ENCODE results near the gene PLCB1. TPM values are rescaled to one million over a fixed set of nuclear protein-coding genes. Genes with fewer than 3 reads are reported as not detected.

PLCB1 gene
- total RNA-seq, 1 donor from 2014 or later, result 10.8 TPM

- TF ChIP-seq CTCF (IDR thresholded peaks at IDR 0.05), result no peak
- Mint-ChIP-seq H3K9me3 (ENCODE audit: low read depth) (no peaks in the 10 kb centered on the region), H3K36me3 (ENCODE audit: low read depth) (no peaks in the 10 kb centered on the region), H3K4me3 (ENCODE audit: unreplicated experiment) (no peak overlapping the region), H3K27me3 (ENCODE audit: low read depth) (no peaks in the 10 kb centered on the region), H3K4me1 (ENCODE audit: low read depth) (peaks cover 31% of the 10 kb centered on the region), H3K27ac (ENCODE audit: unreplicated experiment) (no peak overlapping the region)
- no peak for DNase-seq (ENCODE audit: low spot score)
Observed at GRCh38 chr20:8862092-8862491, 730.0 kb downstream of the PLCB1 start.

GRCh38 chr20:8865636-8866035, 733.6 kb downstream of the PLCB1 start:
- DNase-seq (ENCODE audit: low spot score), result no peak
- Mint-ChIP-seq H3K27me3 (ENCODE audit: low read depth) (no peaks in the 10 kb centered on the region), H3K36me3 (ENCODE audit: low read depth) (no peaks in the 10 kb centered on the region), H3K27ac (ENCODE audit: unreplicated experiment) (no peak overlapping the region), H3K9me3 (ENCODE audit: low read depth) (no peaks in the 10 kb centered on the region), H3K4me3 (ENCODE audit: unreplicated experiment) (no peak overlapping the region), H3K4me1 (ENCODE audit: low read depth) (peaks cover 4% of the 10 kb centered on the region)
- TF ChIP-seq CTCF (IDR thresholded peaks at IDR 0.05), result no peak

- DNase-seq (ENCODE audit: low spot score), result no peak
- Mint-ChIP-seq H3K27ac (ENCODE audit: unreplicated experiment) (no peak overlapping the region), H3K27me3 (ENCODE audit: low read depth) (no peaks in the 10 kb centered on the region), H3K36me3 (ENCODE audit: low read depth) (no peaks in the 10 kb centered on the region), H3K9me3 (ENCODE audit: low read depth) (no peaks in the 10 kb centered on the region), H3K4me1 (ENCODE audit: low read depth) (peaks cover 2% of the 10 kb centered on the region), H3K4me3 (ENCODE audit: unreplicated experiment) (no peak overlapping the region)
- TF ChIP-seq CTCF (IDR thresholded peaks at IDR 0.05), result no peak
Observed at GRCh38 chr20:8867038-8867740, 735.1 kb downstream of the PLCB1 start.

- TF ChIP-seq CTCF (IDR thresholded peaks at IDR 0.05), result no peak
- DNase-seq (ENCODE audit: low spot score), result no peak
- Mint-ChIP-seq H3K27me3 (ENCODE audit: low read depth) (no peaks in the 10 kb centered on the region), H3K4me1 (ENCODE audit: low read depth) (peaks cover 4% of the 10 kb centered on the region), H3K9me3 (ENCODE audit: low read depth) (no peaks in the 10 kb centered on the region), H3K36me3 (ENCODE audit: low read depth) (no peaks in the 10 kb centered on the region), H3K4me3 (ENCODE audit: unreplicated experiment) (no peak overlapping the region), H3K27ac (ENCODE audit: unreplicated experiment) (no peak overlapping the region)
Observed at GRCh38 chr20:8870652-8871051, 738.6 kb downstream of the PLCB1 start.

- Mint-ChIP-seq H3K9me3 (ENCODE audit: low read depth) (no peaks in the 10 kb centered on the region), H3K27ac (ENCODE audit: unreplicated experiment) (no peak overlapping the region), H3K4me1 (ENCODE audit: low read depth) (peaks cover 6% of the 10 kb centered on the region), H3K36me3 (ENCODE audit: low read depth) (no peaks in the 10 kb centered on the region), H3K4me3 (ENCODE audit: unreplicated experiment) (no peak overlapping the region), H3K27me3 (ENCODE audit: low read depth) (no peaks in the 10 kb centered on the region)
- DNase-seq (ENCODE audit: low spot score), result no peak
- TF ChIP-seq CTCF (IDR thresholded peaks at IDR 0.05), result no peak
Observed at GRCh38 chr20:8874437-8874836, 742.4 kb downstream of the PLCB1 start.

Measured in chondrocyte (in vitro differentiated cells).